HG03432 (cell line): ENCODE results near the gene POM121.
"Not testable (repeated sequence)": the region's sequence is repeated elsewhere in the genome, so short reads cannot be mapped to it uniquely, and the experiment has no call there.

Experiments used
- ATAC-seq: cut with Tn5 transposase; IDR thresholded peaks from one replicate; pipeline ENCODE4 v1.9.1; 2021; ENCODE audit warnings: mild to moderate bottlenecking, moderate library complexity; ENCODE audit not compliant: unreplicated experiment

POM121 gene

GRCh38 chr7:72990146-72990913 lies 65.4 kb downstream of the POM121 start:
- not testable (repeated sequence) for ATAC-seq

GRCh38 chr7:72995484-72995883 lies 70.6 kb downstream of the POM121 start:
- not testable (repeated sequence) for ATAC-seq

GRCh38 chr7:72997447-72997846 lies 72.6 kb downstream of the POM121 start:
- ATAC-seq = not testable (repeated sequence)

- not testable (repeated sequence) for ATAC-seq
These were observed 73.1 kb downstream of the POM121 start for GRCh38 chr7:72997887-72998468.
